ENCODE results near the gene BASP1.

The BASP1 gene

GRCh38 chr5:17187786-17188170 lies 29.7 kb upstream of the BASP1 start:
- ATAC-seq, result no peak
- TF ChIP-seq PPARA (CRISPR knock-in tag; IDR thresholded peaks at IDR 0.05; ENCODE audit: borderline replicate concordance) (no peak), GLIS3 (CRISPR knock-in tag; IDR thresholded peaks at IDR 0.05) (no peak), ZC3H10 (CRISPR knock-in tag; IDR thresholded peaks at IDR 0.05) (no peak), ZFP3 (CRISPR knock-in tag; IDR thresholded peaks at IDR 0.05) (no peak), ZNF565 (CRISPR knock-in tag; conservative IDR thresholded peaks at IDR 0.05; ENCODE audit: low read depth) (no peak), TOX (CRISPR knock-in tag; IDR thresholded peaks at IDR 0.05; ENCODE audit: borderline replicate concordance) (no peak), ZNF8 (CRISPR knock-in tag; IDR thresholded peaks at IDR 0.05) (no peak), CSDC2 (CRISPR knock-in tag; IDR thresholded peaks at IDR 0.05) (no peak), TCF4 (CRISPR knock-in tag; IDR thresholded peaks at IDR 0.05; ENCODE audit: borderline replicate concordance) (no peak)

GRCh38 chr5:17189381-17190036 lies 27.9 kb upstream of the BASP1 start:
- no peak for TF ChIP-seq ZFP3 (CRISPR knock-in tag; IDR thresholded peaks at IDR 0.05)
- TF ChIP-seq, protein P1, sequence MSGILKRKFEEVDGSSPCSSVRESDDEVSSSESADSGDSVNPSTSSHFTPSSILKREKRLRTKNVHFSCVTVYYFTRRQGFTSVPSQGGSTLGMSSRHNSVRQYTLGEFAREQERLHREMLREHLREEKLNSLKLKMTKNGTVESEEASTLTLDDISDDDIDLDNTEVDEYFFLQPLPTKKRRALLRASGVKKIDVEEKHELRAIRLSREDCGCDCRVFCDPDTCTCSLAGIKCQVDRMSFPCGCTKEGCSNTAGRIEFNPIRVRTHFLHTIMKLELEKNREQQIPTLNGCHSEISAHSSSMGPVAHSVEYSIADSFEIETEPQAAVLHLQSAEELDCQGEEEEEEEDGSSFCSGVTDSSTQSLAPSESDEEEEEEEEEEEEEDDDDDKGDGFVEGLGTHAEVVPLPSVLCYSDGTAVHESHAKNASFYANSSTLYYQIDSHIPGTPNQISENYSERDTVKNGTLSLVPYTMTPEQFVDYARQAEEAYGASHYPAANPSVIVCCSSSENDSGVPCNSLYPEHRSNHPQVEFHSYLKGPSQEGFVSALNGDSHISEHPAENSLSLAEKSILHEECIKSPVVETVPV (CRISPR knock-in tag; IDR thresholded peaks at IDR 0.05), result no peak
- TF ChIP-seq, protein P2, sequence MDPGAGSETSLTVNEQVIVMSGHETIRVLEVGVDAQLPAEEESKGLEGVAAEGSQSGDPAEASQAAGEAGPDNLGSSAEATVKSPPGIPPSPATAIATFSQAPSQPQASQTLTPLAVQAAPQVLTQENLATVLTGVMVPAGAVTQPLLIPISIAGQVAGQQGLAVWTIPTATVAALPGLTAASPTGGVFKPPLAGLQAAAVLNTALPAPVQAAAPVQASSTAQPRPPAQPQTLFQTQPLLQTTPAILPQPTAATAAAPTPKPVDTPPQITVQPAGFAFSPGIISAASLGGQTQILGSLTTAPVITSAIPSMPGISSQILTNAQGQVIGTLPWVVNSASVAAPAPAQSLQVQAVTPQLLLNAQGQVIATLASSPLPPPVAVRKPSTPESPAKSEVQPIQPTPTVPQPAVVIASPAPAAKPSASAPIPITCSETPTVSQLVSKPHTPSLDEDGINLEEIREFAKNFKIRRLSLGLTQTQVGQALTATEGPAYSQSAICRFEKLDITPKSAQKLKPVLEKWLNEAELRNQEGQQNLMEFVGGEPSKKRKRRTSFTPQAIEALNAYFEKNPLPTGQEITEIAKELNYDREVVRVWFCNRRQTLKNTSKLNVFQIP (CRISPR knock-in tag; IDR thresholded peaks at IDR 0.05; ENCODE audit: borderline replicate concordance, low read depth), result no peak
- no peak for TF ChIP-seq ZNF565 (CRISPR knock-in tag; conservative IDR thresholded peaks at IDR 0.05; ENCODE audit: low read depth)
- TF ChIP-seq ZFP30 (CRISPR knock-in tag; IDR thresholded peaks at IDR 0.05), result no peak
- TF ChIP-seq OSR1 (CRISPR knock-in tag; IDR thresholded peaks at IDR 0.05), result no peak
- no peak for TF ChIP-seq GLIS3 (CRISPR knock-in tag; IDR thresholded peaks at IDR 0.05)
- TF ChIP-seq CSDC2 (CRISPR knock-in tag; IDR thresholded peaks at IDR 0.05), result no peak
- no peak for TF ChIP-seq TOX (CRISPR knock-in tag; IDR thresholded peaks at IDR 0.05; ENCODE audit: borderline replicate concordance)
- TF ChIP-seq SNAI2 (CRISPR knock-in tag; IDR thresholded peaks at IDR 0.05), result no peak
- TF ChIP-seq, protein P3, sequence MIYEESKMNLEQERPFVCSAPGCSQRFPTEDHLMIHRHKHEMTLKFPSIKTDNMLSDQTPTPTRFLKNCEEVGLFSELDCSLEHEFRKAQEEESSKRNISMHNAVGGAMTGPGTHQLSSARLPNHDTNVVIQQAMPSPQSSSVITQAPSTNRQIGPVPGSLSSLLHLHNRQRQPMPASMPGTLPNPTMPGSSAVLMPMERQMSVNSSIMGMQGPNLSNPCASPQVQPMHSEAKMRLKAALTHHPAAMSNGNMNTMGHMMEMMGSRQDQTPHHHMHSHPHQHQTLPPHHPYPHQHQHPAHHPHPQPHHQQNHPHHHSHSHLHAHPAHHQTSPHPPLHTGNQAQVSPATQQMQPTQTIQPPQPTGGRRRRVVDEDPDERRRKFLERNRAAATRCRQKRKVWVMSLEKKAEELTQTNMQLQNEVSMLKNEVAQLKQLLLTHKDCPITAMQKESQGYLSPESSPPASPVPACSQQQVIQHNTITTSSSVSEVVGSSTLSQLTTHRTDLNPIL (CRISPR knock-in tag; IDR thresholded peaks at IDR 0.05; ENCODE audit: low read depth), result no peak
- no peak for TF ChIP-seq RARB (CRISPR knock-in tag; IDR thresholded peaks at IDR 0.05)
- TF ChIP-seq TCF4 (CRISPR knock-in tag; IDR thresholded peaks at IDR 0.05; ENCODE audit: borderline replicate concordance), result no peak
- TF ChIP-seq PATZ1 (CRISPR knock-in tag; IDR thresholded peaks at IDR 0.05; ENCODE audit: borderline replicate concordance), result no peak
- no peak for TF ChIP-seq ARNTL (CRISPR knock-in tag; IDR thresholded peaks at IDR 0.05; ENCODE audit: borderline replicate concordance, low read depth)
- no peak for TF ChIP-seq ESRRG (CRISPR knock-in tag; IDR thresholded peaks at IDR 0.05)
- no peak for TF ChIP-seq ZC3H10 (CRISPR knock-in tag; IDR thresholded peaks at IDR 0.05)
- TF ChIP-seq BACH2 (CRISPR knock-in tag; IDR thresholded peaks at IDR 0.05; ENCODE audit: borderline replicate concordance), result no peak
- no peak for TF ChIP-seq ZNF8 (CRISPR knock-in tag; IDR thresholded peaks at IDR 0.05)
- TF ChIP-seq ISL1 (CRISPR knock-in tag; IDR thresholded peaks at IDR 0.05), result no peak
- ATAC-seq, result peak; percentile 73

DNA sequence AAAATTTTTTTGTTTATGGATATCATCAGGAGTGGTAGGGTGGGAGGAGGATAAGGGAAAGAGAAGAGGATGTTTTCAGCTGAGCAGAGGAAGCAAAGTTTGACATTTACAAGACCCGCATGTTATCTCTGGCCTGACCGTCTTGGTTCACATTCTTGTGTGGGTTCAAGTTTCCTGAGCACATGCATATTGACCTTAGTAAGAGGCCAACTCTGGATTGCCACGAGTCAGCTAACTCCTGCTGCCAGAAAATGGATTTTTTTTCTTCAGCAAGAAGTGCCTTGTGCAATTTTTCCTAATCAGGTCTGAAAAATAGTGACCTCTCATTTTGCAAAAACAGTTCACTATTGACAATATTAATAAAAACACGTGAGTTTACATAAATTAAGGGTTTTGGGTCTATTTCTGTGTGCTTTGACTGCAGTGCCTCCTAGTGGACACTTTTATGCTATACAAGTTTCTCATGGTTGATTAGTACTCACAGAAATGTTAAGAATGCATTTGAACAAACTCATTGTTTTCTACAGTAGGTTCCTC lies 27.1 kb upstream of the BASP1 start:
- ATAC-seq, result peak; percentile 76
- TF ChIP-seq PPARA (CRISPR knock-in tag; IDR thresholded peaks at IDR 0.05; ENCODE audit: borderline replicate concordance), result no peak
- TF ChIP-seq ZNF70 (CRISPR knock-in tag; IDR thresholded peaks at IDR 0.05), result peak; percentile 54; the same call in 1 of the 2 replicates
